Activated naive CD8-positive, alpha-beta T cell (primary cell): Measurements from ENCODE around the gene CA9.

Source experiments
- H3K27ac Mint-ChIP-seq: one replicate; pipeline ENCODE4 v1.8.0; 2021; ENCODE audit warnings: mixed read lengths
- H3K27me3 Mint-ChIP-seq: one replicate; pipeline ENCODE4 v1.8.0; 2021; ENCODE audit warnings: mixed read lengths
- H3K36me3 Mint-ChIP-seq: one replicate; pipeline ENCODE4 v1.8.0; 2021; ENCODE audit warnings: mixed read lengths
- H3K4me1 Mint-ChIP-seq: one replicate; pipeline ENCODE4 v1.8.0; 2021; ENCODE audit warnings: low read depth, mixed read lengths
- H3K4me3 Mint-ChIP-seq: one replicate; pipeline ENCODE4 v1.8.0; 2021; ENCODE audit warnings: mild to moderate bottlenecking, mixed read lengths
- H3K9me3 Mint-ChIP-seq: one replicate; pipeline ENCODE4 v1.8.0; 2021; ENCODE audit warnings: low read depth, mixed read lengths

The CA9 gene

DNA sequence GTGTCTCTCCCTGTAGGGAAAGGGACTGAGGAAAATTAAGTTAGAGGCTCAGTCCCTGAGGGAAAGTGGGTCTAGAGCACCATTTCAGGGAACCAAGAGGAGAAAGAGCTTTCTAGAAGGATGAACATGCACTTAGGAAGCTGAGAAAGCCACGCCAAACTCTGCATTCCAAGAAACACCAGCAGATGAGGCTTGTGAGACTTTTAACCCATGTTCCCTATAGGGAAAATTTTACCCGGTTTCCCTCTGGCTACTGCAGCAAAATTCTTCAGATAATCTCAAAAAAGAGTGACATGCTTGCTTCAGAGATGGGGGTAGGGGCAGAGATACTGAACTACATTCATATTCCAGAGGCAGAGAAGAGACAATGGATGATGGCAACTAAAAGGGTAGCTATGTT, 49.7 kb downstream of the CA9 start:
- H3K4me3 Mint-ChIP-seq, result no peak overlapping the region
- H3K9me3 Mint-ChIP-seq, result no peaks in the 10 kb centered on the region
- H3K27me3 Mint-ChIP-seq, result no peaks in the 10 kb centered on the region
- H3K36me3 Mint-ChIP-seq, result peaks cover 9% of the 10 kb centered on the region
- H3K27ac Mint-ChIP-seq, result no peak overlapping the region
- no peaks in the 10 kb centered on the region for H3K4me1 Mint-ChIP-seq

DNA sequence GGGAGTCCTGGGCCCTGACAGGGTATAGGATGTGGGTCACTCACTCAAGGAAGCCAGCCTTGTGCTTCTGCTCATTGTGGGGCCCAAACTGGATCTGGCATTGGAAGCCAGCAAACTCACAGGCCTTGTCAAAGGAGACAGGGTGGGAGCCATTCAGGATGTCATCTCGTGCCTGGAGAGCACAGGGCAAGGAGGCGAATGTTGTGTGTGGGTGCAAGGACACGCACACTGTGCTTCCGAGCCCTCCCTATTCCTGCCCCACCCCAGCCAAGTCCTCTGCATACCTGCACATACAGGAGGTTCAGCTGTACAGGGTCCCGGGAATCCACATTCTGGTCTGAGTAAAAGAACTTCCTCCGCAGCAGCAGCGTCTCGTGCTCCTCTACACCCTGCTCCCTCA, 50.2 kb downstream of the CA9 start:
- Mint-ChIP-seq H3K27me3 (no peaks in the 10 kb centered on the region), H3K4me1 (no peaks in the 10 kb centered on the region), H3K9me3 (no peaks in the 10 kb centered on the region), H3K36me3 (peaks cover 9% of the 10 kb centered on the region), H3K27ac (no peak overlapping the region), H3K4me3 (no peak overlapping the region)

- no peak overlapping the region for H3K27ac Mint-ChIP-seq
- no peaks in the 10 kb centered on the region for H3K27me3 Mint-ChIP-seq
- H3K36me3 Mint-ChIP-seq, result peaks cover 9% of the 10 kb centered on the region
- no peaks in the 10 kb centered on the region for H3K9me3 Mint-ChIP-seq
- H3K4me3 Mint-ChIP-seq, result no peak overlapping the region
- H3K4me1 Mint-ChIP-seq, result no peaks in the 10 kb centered on the region
These were observed 51.6 kb downstream of the CA9 start for GRCh38 chr9:35725362-35725761.

DNA sequence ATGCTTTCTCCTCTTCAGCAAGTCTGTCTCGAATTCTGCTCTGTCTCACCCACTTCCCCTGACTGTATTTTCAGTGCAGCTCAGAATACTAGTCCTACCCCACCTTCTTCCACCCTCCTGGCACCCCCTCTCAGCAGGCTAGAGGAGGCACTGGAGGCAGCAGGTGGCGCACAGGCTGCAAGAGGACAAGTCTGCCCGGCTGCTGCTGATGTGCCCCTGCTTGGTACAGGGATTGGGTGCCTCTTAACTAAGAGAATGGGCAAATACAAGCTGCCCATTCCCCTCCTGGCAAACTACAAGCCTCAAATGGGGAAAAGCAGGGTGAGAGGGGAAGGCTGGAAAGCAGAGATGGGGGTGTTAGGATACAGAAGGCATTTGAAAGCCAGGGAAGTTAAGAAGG, 53.2 kb downstream of the CA9 start:
- peak overlapping the region; percentile 77 for H3K4me3 Mint-ChIP-seq
- H3K27me3 Mint-ChIP-seq, result no peaks in the 10 kb centered on the region
- H3K36me3 Mint-ChIP-seq, result peaks cover 9% of the 10 kb centered on the region
- no peaks in the 10 kb centered on the region for H3K4me1 Mint-ChIP-seq
- H3K27ac Mint-ChIP-seq, result no peak overlapping the region
- no peaks in the 10 kb centered on the region for H3K9me3 Mint-ChIP-seq

DNA sequence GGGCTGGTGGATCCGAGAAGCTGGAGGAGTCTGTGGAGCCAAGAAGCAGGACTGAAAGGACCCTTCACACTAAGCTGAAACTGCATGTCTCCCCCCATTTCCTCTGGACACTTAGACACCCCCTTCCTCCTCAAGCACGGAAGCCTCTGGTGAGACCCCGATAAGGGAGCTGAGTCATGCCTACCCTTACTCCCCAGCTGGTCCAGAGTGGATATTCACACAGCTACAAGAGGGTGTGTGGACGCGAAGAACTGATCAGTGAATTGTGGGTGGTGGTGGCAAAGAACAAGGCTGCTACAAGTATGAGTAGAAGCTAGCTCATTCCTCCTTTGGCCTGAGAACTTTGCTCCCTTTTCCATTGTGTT, 53.9 kb downstream of the CA9 start:
- no peak overlapping the region for H3K27ac Mint-ChIP-seq
- H3K9me3 Mint-ChIP-seq, result no peaks in the 10 kb centered on the region
- peaks cover 2% of the 10 kb centered on the region for H3K4me1 Mint-ChIP-seq
- H3K36me3 Mint-ChIP-seq, result peaks cover 9% of the 10 kb centered on the region
- H3K27me3 Mint-ChIP-seq, result no peaks in the 10 kb centered on the region
- no peak overlapping the region for H3K4me3 Mint-ChIP-seq

GRCh38 chr9:35728041-35728971, 54.6 kb downstream of the CA9 start:
- Mint-ChIP-seq H3K36me3 (peaks cover 9% of the 10 kb centered on the region), H3K27ac (no peak overlapping the region), H3K4me3 (no peak overlapping the region), H3K4me1 (peaks cover 7% of the 10 kb centered on the region), H3K27me3 (no peaks in the 10 kb centered on the region), H3K9me3 (no peaks in the 10 kb centered on the region)

DNA sequence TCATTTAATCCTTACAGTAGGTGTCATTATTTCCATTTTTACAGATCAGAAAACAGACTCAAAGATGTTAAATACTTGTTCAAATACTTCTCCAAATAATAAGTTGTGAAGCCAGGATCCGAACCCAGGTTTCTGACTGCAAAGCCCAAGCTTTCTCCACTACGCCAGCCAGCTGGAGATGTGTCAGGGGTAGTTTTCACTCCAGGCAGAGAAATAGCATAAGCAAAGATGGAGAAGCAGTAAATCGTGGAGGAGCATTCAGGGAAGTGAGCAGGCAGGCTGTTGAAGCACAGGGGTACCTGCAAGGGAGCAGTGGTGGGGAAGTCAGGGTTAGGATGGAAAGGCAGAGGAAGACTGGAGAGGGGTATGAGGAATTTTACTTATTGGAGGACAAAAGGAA, 55.4 kb downstream of the CA9 start:
- Mint-ChIP-seq H3K4me1 (peaks cover 14% of the 10 kb centered on the region), H3K27me3 (no peaks in the 10 kb centered on the region), H3K4me3 (no peak overlapping the region), H3K36me3 (peaks cover 9% of the 10 kb centered on the region), H3K27ac (no peak overlapping the region), H3K9me3 (no peaks in the 10 kb centered on the region)

GRCh38 chr9:35729700-35730485, 56.2 kb downstream of the CA9 start:
- Mint-ChIP-seq H3K27ac (peak overlapping the region; percentile 72), H3K36me3 (peaks cover 4% of the 10 kb centered on the region), H3K27me3 (no peaks in the 10 kb centered on the region), H3K4me1 (peaks cover 17% of the 10 kb centered on the region), H3K9me3 (no peaks in the 10 kb centered on the region), H3K4me3 (no peak overlapping the region)

- H3K4me3 Mint-ChIP-seq, result no peak overlapping the region
- H3K27ac Mint-ChIP-seq, result peak overlapping the region; percentile 72
- H3K9me3 Mint-ChIP-seq, result no peaks in the 10 kb centered on the region
- H3K27me3 Mint-ChIP-seq, result no peaks in the 10 kb centered on the region
- H3K4me1 Mint-ChIP-seq, result peaks cover 18% of the 10 kb centered on the region
- H3K36me3 Mint-ChIP-seq, result peaks cover 3% of the 10 kb centered on the region
These were observed 56.7 kb downstream of the CA9 start for GRCh38 chr9:35730486-35730854.
